Kidney tubule cell (primary cell): Measurements from ENCODE around the gene WNK1.

ENCODE experiments used
- DNase-seq: peaks from one replicate; pipeline ENCODE4 v3.0.0-alpha.2; 2018; ENCODE audit warnings: low spot score

The WNK1 gene

DNA sequence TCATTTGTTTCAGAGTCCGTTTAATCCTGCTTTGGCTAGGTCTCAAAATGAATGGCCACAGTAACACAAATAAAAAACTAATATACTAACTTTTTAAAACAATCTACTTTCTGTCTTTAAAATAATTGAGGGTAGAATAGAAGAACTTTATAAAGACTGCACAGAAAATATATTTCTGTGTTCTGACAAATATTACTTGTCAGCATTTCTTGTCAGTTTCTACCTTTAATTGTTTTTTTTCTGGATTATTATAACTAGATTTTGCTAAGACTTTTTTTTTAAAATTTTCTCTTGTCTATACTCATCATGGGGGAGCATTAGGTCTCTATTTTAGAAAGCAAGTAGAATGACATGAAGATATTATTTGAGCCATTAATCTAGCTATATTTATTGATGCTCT, 110.9 kb downstream of the WNK1 start:
- DNase-seq, result no peak

DNA sequence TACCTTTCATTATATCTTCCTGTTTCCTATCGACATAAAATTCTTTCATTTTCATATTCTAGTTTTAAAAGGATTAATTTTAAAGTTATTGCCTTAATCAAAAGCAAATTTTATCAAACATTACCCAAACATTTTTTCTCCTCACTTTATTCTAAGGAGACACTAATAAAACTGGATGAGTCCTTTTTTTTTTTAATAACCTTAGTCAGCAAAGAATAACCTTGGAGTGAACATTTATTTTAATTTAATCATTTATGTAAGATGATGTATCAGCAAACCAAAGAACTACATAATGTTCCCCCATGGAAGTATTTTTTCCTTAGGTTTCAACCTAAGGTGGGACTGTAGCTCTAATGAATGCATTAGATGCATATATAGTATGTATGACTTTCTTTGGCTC, 113.2 kb downstream of the WNK1 start:
- no peak for DNase-seq

DNA sequence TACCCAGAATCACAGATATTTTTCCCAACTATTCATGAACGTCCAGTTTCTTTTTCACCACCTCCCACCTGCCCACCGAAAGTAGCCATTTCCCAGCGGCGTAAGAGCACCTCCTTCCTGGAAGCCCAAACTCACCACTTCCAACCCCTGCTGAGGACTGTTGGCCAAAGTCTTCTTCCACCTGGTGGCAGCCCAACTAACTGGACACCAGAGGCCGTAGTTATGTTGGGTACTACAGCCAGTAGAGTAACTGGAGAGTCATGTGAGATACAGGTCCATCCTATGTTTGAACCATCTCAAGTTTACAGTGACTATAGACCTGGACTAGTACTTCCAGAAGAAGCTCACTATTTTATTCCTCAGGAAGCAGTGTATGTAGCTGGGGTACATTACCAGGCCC, 115.5 kb downstream of the WNK1 start:
- no peak for DNase-seq

DNA sequence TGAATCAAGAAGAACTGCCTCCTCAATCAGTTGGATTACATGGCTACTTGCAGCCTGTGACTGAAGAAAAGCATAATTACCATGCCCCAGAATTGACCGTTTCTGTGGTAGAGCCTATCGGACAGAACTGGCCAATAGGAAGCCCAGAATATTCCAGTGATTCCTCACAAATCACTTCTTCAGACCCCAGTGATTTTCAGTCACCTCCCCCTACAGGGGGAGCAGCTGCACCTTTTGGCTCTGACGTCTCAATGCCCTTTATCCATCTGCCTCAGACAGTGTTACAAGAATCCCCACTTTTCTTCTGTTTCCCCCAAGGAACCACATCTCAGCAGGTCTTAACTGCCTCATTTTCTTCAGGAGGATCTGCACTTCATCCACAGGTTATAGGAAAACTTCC, 116.3 kb downstream of the WNK1 start:
- no peak for DNase-seq

DNA sequence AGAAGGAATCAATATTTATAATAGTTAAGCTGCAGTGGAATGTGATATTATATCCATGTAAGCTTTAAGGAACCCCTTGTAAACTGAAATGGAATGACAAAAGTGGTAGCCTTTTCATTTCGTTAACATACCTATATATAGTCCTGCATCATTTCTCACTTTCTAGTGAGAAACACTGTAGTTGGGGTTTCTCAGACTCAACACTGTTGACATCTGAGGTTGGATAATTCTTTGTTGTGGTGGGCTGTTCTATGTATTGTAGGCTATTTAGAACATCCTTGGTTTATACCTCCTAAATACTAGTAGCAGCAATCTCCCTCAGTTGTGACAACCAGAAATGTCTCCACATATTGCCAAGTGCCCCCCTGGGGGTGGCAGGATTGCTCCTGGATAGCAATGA, 118.0 kb downstream of the WNK1 start:
- DNase-seq, result no peak

DNA sequence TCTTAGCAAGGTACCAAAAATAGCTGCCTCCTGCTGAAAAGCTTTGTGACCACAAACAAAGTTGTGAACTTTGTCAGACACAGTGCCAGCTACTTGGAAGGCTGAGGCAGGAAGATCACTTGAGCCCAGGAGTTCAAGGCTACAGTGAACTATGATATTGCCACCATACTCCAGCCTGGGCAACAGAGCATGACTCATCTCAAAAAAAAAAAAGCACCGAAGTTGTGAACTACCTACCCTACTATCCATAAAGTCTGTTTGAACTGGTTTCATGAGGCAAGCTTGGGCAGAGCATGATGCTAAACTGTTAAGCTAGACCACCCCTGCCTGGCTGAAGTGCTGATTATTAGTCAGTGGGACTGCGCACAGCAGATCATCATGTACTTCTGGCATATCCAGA, 121.6 kb downstream of the WNK1 start:
- DNase-seq, result no peak

DNA sequence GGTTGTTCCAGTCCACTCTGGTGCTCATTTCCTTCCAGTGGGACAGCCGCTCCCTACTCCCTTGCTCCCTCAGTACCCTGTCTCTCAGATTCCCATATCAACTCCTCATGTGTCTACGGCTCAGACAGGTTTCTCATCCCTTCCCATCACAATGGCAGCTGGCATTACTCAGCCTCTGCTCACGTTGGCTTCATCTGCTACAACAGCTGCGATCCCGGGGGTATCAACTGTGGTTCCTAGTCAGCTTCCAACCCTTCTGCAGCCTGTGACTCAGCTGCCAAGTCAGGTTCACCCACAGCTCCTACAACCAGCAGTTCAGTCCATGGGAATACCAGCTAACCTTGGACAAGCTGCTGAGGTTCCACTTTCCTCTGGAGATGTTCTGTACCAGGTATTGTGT, 127.3 kb downstream of the WNK1 start:
- DNase-seq, result no peak

DNA sequence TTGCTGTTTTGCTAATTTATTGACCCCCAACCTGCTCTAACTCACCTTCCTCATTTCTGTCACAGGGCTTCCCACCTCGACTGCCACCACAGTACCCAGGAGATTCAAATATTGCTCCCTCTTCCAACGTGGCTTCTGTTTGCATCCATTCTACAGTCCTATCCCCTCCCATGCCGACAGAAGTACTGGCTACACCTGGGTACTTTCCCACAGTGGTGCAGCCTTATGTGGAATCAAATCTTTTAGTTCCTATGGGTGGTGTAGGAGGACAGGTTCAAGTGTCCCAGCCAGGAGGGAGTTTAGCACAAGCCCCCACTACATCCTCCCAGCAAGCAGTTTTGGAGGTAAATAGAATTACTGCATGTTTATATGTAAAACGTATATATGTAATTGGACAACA, 128.3 kb downstream of the WNK1 start:
- no peak for DNase-seq

DNA sequence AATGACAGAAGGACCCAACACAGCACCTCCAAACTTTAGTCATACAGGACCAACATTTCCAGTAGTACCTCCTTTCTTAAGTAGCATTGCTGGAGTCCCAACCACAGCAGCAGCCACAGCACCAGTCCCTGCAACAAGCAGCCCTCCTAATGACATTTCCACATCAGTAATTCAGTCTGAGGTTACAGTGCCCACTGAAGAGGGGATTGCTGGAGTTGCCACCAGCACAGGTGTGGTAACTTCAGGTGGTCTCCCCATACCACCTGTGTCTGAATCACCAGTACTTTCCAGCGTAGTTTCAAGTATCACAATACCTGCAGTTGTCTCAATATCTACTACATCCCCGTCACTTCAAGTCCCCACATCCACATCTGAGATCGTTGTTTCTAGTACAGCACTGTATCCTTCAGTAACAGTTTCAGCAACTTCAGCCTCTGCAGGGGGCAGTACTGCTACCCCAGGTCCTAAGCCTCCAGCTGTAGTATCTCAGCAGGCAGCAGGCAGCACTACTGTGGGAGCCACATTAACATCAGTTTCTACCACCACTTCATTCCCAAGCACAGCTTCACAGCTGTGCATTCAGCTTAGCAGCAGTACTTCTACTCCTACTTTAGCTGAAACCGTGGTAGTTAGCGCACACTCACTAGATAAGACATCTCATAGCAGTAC, 132.5 kb downstream of the WNK1 start:
- no peak for DNase-seq

DNA sequence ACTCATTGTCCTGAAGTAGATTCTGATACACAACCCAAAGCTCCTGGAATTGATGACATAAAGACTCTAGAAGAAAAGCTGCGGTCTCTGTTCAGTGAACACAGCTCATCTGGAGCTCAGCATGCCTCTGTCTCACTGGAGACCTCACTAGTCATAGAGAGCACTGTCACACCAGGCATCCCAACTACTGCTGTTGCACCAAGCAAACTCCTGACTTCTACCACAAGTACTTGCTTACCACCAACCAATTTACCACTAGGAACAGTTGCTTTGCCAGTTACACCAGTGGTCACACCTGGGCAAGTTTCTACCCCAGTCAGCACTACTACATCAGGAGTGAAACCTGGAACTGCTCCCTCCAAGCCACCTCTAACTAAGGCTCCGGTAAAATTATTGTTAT, 133.3 kb downstream of the WNK1 start:
- no peak for DNase-seq

DNA sequence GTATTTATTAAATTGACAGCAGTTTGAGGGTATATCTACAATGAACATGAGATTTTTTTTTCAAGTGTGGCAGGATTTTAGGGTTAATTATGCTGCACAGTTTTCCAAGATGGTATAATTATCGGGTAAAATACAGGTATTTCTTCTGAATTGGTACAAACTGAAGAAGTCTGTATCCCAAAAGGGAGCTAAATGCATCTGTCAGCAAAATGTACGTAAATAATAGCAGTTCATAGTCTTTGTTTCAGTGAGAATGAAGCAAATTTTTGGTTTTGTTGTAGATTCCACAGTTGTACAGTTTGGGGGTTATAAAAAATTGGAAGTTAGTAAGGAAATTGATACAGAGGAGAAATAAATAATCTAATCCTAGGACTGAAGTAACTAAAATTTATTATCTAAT, 133.8 kb downstream of the WNK1 start:
- no peak for DNase-seq

DNA sequence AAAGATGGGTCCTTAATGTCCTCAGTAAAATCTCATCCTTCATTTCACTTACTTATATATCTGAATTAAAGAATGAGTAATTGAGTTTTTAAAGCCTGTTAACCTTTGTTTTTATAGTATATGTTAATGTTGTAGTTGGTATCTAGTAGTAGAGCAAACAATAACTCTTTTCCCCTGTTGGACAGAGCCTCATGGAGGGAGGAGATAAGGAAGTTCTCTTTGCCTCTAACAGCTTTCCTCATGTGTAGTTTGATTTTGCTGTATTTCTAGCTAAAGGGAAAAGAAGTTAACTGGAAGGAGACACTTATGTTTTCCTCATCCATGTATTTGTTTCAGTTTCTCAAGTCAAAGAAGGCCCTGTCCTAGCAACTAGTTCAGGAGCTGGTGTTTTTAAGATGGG, 141.8 kb downstream of the WNK1 start:
- no peak for DNase-seq

DNA sequence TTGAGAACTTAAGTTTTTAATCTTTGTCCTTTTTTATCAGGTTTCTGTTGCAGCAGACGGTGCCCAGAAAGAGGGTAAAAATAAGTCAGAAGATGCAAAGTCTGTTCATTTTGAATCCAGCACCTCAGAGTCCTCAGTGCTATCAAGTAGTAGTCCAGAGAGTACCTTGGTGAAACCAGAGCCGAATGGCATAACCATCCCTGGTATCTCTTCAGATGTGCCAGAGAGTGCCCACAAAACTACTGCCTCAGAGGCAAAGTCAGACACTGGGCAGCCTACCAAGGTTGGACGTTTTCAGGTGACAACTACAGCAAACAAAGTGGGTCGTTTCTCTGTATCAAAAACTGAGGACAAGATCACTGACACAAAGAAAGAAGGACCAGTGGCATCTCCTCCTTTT, 143.7 kb downstream of the WNK1 start:
- no peak for DNase-seq

DNA sequence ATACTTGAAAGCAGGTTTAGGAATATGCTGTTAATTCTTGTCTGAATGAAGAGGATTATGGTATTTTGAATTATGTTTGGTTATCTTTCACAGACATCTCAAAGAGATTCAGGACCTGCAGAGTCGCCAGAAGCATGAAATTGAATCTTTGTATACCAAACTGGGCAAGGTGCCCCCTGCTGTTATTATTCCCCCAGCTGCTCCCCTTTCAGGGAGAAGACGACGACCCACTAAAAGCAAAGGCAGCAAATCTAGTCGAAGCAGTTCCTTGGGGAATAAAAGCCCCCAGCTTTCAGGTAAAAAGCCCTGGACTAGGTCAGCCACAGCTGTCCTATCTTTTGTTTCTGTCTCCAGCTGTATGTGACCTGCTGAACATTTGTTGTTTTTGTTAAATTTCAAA, 145.0 kb downstream of the WNK1 start:
- no peak for DNase-seq

DNA sequence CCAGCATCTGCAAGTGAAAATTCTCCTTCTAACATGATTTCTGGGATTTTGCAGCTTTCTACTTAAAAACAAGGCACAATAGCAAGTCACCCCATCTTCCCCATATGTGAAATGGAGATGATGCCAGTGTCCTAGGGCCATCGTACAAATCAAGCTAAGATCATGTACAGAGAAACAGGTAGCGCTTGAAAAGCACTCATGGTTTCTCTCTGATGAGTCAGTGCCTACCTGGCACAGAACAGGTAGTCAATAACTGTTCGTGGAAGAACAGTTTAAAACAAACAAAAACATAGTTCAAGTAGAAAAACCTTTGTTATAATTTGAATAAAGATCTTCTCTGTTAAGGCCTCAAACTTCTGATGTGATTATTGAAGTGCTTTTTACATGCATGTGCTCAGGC, 150.2 kb downstream of the WNK1 start:
- no peak for DNase-seq

DNA sequence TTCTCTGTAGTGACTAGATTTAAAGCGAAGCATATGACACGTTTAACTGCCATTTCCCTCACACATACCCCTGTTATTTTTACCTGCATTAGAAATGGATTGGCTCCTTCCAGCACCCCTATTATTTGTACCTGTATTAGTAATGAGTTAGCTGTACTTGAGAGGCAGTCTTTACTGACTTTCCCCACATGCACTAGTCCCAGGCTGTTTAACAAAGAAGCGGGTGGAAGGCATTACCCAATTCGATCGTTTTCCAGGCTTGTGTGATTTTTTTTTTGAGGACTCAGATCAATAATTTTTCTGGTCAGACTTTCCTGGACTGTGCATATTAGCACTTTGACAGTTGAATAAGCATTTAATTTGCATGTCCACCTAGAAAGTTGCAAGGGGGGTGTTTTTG, 150.7 kb downstream of the WNK1 start:
- DNase-seq, result no peak

DNA sequence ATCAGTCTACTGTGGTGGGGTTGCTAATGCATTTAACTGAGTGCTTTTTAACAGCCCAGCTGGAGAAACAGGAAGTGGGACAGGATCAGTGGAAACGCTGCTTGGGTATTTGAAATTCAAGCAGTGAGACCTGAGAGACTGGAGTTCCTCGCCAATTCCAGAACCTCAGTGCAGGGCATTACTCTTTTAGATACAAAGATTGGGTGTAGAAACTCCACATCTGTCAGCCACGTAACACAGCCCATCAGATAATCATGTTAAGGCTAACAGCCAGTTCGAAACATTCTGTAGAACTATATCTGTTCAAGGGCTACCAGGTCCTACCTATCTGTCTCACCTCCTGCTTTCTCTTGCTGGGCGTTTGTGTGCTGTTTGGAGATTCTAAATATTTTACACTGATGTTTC, 151.6 kb downstream of the WNK1 start:
- DNase-seq, result no peak

DNA sequence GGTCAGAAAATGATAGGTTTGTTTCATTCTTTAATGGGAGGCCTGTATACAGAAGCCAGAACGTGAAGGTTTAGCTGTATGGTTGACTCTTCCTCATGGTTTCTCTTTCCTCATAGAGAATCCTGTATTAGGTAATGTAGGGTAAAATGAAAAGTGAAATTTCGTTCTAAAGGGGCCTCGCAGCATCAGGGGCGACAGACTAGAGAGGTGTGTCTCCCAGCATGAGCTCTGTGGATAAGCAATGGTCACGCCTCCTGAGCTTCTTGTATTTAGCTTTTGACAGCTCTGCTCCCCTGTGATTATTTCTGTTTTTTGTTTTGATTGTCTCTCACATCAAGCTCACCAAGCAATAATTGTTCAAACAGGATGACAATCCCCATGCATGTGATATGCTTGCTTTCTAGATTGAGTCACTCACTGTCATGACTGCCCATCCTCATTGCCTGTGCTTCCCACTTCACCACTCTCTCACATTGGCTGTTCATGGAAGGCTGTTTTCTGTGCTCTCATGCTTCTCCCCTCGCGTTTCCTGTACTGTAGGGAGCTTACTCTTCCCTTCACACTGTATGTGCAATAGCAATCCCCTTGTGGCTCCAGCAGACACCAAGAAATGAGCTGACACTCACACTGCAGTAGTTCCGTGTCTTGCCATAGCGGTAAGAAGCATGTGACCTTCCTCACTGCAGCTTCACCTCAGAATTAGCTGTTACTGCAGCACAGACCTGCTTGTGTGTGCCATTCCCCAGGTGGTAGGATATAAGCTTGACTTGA, 153.1 kb downstream of the WNK1 start:
- DNase-seq, result no peak

DNA sequence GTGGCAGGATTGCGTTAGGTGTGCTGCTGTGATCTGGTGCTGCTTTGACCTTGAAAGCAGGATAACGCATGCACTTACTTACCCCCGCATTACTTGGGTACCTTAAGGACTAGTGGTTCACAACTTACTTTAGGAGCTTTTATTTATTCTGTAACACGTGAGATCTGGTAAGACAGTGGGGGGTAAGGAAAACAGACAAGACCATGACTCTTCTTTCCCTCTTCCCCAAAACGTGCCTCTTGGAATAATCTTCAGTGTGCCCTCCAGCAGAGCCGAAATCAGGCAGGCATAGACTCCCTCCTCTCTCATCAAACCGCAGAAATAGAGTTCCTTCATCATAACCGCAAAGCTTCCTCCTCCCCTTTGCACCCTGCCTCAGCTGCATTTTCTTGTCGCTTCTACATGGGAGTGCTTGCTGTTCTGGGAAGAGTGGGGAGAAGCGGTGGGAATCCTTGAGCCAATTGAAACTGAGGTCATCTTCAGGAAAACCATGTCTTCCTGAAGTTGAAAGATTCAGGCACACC, 153.7 kb downstream of the WNK1 start:
- DNase-seq, result no peak

DNA sequence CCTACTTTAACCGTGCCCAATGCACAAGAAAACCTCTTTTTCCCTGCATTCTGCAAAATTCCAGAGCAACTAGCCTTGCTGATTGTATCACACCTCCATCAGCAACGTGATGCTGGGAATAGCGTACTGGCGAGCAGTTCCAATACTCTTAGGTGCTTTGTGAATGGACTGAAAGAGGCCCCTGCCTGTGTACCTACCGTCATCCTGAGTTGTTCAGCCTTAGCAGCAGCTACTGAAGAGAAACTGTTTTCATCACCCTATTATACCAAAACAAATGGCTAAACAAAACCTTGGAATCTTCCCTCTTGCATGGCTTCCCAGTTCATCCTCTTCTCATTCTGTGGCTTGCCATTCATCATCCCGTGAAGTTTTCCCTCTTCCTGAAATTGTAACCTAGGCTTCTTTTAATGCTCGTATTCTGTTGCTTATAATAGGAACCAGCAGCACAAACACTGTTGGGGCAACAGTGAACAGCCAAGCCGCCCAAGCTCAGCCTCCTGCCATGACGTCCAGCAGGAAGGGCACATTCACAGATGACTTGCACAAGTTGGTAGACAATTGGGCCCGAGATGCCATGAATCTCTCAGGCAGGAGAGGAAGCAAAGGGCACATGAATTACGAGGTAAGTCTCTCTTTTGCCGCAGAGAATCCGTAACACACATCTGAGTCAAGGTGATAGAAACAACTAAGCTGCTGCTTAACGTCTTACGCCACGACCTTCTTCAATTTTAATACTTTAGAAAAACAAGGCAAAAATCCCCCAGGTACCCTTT, 155.2 kb downstream of the WNK1 start:
- no peak for DNase-seq

DNA sequence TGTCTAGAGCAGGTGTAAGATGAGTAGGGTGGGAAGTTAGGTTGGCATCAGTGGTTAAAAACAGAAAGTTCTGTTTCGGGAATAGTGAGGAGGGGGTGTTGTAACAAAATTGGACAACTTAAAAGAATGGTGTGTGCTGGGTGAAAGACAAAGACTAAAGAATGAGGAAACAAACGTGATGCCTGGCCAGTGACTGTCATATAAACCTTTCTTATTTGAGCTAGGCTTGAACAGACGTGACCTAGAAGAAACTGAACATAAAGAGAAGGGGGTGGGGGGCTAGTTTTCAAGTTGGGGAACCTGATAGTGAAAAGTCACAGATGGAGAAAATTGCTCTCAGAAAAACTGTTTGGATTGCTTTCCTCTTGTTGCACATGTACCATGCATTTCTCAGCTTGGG, 157.5 kb downstream of the WNK1 start:
- no peak for DNase-seq

DNA sequence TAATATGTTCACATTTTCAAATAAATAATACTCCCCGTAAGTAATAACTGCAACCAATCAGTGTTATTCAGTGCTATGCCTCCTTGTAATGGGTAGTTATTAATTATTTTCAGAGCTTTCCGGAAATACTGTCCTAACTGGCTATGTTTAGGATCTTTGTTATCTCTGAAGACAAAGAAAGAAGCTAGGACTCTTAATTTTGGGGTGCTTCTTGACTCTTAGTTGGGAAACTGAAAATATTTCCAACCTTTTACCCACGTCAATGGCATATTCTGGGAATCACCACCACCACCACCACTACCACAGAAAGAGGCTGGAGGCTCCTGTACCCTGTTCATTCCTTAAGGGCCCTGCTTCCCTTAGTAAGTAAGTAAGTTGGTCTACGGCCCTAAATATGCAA, 158.0 kb downstream of the WNK1 start:
- DNase-seq, result no peak

DNA sequence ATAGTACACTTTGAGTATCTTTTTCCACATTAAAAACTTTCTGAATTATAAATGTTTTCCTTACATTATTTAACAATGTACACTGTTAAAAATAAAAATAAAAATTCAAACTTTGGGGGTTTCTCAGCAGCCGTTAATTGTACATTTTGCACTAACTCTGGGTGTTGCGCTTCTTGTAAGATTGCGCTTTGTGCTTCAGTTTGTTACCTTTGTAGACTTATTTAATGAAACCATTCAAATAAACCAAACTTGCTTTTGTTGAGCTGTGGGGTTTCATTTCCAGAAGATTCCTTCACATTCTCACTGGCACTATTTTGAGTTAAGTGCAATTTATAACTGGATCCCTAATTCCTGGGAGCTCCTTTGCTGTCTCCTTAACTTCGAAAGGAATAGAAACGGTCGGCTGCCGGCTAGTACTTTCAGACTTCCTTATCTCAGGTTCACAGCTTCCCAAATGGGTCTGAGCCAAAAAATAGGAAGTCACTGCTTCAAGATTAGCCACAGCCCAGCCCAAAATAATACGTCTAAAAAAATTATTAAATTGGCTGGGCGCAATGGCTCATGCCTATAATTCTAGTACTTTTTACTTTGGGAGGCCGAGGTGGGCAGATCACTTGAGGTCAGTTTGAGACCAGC, 158.9 kb downstream of the WNK1 start:
- DNase-seq, result no peak
